A673 (cell line): ENCODE data around the gene CYP17A1.

Experiments used
- EZH2 ChIP-seq: fragments of 200-600 bp; sonication (generic); IDR thresholded peaks from 2 replicates; pipeline ENCODE4 v1.6.1; 2017; ENCODE audit warnings: borderline replicate concordance, low read depth, mild to moderate bottlenecking, mixed read lengths, antibody characterized with exemption, low read length; ENCODE audit not compliant: poor library complexity, severe bottlenecking
- TF ChIP-seq, protein P1 (sequence below): fragments of 300-800, 200-600 bp; sonication (generic); conservative IDR thresholded peaks from 2 replicates; pipeline ENCODE4 v1.5.1; 2017; ENCODE audit warnings: low read depth, mild to moderate bottlenecking, antibody characterized with exemption, low read length, moderate library complexity, mixed read lengths

DNA sequence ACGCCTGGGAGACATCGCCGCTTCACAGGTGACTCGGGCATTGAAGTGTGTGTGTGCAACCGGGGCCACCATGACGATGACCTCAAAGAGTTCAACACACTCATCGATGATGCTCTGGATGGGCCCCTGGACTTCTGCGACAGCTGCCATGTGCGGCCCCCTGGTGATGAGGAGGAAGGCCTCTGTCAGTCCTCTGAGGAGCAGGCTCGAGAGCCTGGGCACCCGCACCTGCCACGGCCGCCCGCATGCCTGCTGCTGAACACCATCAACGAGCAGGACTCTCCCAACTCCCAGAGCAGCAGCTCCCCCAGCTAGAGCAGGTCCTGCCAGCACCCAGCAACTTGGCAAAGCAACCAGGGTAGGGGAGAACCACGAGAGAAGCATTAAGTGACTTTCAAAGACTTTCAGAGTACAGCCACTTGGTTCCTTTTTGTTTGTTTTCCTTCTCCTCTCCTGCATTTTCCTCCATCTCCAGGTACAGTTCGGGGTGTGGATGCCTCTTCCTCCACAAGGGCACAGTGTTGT is 24.1 kb downstream of the CYP17A1 start:
- TF ChIP-seq EZH2, result no peak
- TF ChIP-seq, protein P1, sequence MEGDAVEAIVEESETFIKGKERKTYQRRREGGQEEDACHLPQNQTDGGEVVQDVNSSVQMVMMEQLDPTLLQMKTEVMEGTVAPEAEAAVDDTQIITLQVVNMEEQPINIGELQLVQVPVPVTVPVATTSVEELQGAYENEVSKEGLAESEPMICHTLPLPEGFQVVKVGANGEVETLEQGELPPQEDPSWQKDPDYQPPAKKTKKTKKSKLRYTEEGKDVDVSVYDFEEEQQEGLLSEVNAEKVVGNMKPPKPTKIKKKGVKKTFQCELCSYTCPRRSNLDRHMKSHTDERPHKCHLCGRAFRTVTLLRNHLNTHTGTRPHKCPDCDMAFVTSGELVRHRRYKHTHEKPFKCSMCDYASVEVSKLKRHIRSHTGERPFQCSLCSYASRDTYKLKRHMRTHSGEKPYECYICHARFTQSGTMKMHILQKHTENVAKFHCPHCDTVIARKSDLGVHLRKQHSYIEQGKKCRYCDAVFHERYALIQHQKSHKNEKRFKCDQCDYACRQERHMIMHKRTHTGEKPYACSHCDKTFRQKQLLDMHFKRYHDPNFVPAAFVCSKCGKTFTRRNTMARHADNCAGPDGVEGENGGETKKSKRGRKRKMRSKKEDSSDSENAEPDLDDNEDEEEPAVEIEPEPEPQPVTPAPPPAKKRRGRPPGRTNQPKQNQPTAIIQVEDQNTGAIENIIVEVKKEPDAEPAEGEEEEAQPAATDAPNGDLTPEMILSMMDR, result no peak
